ENCODE results near the gene LRRC45.

The LRRC45 gene

GRCh38 chr17:81993729-81994592, 29.1 kb upstream of the LRRC45 start:
- no peak for DNase-seq (ENCODE audit: low read depth in 2 of 2)

DNA sequence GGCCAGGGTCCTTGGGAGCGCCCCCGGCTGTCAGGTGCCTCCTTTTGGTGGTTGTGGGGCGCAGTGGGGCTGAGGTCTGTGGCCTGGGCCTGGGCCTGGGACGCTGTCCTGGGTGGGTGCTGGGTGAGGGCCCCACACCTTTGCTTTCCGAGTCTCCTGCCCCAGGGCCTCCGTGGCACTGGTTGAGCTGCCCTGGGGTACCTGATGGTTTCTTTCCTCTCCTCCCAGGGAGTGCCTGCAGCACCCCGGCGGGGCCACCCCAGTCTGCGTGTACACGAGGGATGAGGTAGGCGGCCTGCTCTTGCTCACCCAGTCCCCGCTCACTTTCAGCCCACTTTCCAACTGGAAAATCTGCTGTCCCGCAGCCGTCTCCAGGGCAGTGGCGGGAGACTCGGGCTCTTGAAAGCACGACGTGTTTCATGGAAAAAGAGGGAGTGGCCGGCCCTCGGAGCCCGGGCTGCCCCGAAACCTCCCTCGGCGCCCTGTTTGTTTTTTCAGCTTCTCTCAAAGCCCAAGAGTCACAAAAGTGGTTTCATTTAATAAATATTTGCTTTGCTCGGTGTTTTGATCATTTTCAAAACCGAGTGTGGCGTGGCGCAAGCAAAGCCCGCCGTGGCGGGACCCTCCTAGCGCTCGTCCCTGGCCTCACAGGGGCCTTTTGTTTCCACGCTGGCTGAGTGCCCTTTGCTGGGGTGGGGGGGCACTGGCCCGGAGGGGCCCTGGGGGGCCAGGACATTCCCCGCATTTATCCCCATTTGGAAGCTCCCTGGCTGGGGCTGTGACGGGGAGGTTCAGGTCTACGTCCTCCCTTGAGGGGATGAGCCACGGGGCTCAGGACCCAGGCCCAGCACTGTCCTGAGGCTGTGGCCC, 28.3 kb upstream of the LRRC45 start:
- DNase-seq (ENCODE audit: low read depth in 2 of 2): no peak

GRCh38 chr17:81995463-81996231, 27.5 kb upstream of the LRRC45 start:
- DNase-seq (ENCODE audit: low read depth in 2 of 2): no peak

- DNase-seq (ENCODE audit: low read depth in 2 of 2): no peak
Measured at GRCh38 chr17:81996232-81996756, 26.8 kb upstream of the LRRC45 start.

DNA sequence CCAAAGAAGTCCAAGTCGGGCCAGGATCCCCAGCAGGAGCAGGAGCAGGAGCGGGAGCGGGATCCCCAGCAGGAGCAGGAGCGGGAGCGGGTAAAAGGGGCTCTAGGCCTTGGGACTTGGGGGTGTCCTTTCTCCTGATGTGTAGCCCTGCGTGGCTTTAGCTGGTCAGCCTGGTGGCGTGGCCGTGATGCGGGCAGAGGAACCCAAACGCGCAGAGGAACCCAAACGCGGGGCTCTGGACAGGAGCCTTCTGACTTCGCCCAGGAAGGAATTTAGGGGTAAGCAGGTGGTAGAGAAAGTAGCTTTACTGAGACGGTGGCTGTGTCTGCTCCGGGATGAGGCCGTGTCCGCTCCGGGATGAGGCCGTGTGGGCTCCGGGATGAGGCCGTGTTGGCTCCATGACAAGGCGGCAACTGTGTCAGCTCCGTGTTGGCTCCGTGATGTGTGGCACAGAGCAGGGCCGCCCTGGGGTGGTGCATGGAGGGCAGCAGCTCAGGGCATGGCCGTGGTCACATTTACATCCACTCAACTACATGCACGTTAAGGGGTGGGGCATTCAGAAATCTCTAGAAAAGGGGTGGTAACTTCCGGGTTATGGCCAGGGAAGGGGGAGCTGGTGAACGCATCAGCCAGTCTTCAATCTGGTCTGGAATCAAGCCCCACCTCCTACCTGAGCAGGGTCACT, 26.2 kb upstream of the LRRC45 start:
- DNase-seq (ENCODE audit: low read depth in 2 of 2): no peak

DNA sequence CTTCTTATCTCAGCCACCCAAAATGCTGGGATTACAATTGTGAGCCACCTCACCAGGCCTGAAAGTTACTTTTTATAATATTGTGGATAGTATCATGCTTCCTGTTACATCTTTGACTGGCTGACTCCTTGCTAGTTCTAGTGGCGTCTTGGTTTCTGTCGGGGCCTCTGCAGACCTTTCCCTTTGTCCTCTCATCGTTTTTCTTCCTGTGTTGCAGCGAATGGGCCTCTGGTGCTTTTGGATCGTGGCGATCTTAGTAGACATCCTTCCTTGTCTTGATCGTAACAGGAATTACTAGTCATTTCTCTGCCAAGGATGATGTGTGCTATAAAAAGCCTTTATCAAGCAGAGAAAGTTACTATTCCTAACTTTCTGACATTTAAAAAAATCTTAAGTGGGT, 24.9 kb upstream of the LRRC45 start:
- no peak for DNase-seq (ENCODE audit: low read depth in 2 of 2)

DNA sequence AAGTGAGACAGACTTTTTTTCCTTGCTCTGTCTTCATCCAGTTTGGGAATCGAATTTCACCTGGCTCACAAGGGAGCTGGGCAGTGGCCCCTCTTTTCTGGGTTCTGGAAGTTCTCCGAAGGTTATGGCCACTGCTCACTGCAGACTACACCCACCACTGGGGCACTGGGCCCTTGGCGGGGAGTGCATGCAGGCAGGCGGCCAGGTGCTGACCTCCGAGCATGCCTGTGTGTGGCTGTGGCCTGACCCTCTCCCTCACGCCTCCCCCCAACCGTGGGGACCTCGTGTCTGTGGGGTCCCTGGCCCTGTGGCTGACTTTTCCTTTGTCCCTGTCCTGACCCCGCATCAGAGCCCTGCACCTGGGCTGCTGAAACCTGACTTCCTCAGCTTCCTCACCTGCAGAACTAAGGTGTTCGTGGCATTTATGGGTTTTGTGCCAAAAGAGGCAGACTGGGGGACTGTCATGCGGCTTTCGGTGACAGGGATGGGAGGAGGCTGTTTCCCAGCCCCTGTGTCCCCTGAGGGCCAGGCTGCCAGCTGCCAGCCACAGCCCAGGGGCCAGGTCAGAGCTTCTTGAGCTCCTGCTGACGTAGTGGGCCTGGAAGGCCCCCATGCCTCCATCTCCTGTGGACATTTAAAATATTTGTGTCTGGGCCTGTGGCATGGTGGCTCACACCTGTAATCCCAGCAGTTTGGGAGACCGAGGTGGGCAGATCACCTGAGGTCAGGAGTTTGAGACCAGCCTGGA, 24.2 kb upstream of the LRRC45 start:
- DNase-seq (ENCODE audit: low read depth in 2 of 2): no peak

DNA sequence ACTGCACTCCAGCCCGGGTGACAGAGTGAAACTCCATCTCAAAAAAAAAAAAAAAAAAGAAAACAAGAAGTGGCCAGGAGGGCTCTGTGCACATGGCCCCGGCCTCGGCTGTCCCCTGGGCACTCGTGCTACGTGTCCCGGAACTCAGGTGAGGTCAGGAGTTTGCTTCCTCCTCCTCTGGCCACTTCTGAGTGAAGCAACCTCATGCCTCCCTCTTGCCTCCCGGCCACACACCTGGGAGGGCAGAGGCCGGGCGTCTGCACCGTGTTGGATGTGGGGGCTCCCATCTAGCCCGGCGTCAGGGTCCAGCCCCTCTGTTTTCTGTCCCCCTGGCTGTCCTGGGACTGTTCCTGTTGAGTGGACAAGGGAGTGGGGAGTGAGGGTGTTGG, 23.5 kb upstream of the LRRC45 start:
- DNase-seq (ENCODE audit: low read depth in 2 of 2): no peak

DNA sequence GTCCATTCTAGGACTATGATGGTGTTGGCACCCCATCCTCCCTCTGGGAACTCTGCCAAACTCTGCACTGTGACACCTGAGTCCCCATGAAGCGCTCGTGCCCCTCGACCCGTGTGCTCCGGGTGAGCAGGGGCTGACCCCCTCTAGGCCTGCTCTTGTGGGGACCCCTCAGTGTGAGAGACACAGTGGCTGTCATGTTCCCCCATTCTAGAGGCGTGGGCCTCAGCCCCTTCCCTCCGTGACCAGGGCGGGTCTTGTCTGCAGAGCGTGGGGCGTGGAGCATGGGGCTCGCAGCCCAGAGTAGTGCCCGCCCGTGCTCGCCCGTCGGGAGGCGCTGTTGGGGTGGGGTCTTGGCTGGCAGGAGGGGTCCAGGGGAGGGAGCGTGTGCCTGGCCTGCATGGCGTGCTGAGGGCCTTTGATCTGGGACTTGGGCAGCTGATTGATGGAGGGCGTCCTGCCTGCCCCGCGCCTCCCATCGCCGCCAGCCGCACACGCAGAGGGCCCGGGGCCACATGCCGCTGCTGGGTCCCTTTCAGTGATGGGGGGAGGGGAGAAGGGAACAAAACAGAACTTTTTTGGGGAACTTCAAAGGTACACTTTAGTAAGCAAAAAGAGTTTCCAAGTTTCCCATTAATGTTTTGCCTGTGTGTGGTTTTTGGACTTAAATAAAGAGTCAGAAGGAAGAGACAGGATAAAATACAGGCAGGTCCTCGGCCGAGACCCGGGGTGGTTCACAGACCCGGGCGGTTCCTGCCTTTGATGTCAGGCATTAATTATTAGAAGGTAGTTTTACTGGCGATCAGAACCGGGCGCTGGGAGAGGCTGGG, 22.9 kb upstream of the LRRC45 start:
- no peak for DNase-seq (ENCODE audit: low read depth in 2 of 2)

- no peak for DNase-seq (ENCODE audit: low read depth in 2 of 2)
Measured at GRCh38 chr17:82000803-82001570, 22.1 kb upstream of the LRRC45 start.

- no peak for DNase-seq (ENCODE audit: low read depth in 2 of 2)
Measured at GRCh38 chr17:82001571-82002056, 21.5 kb upstream of the LRRC45 start.

- no peak for DNase-seq (ENCODE audit: low read depth in 2 of 2)
Measured at GRCh38 chr17:82003411-82004381, 19.4 kb upstream of the LRRC45 start.

DNA sequence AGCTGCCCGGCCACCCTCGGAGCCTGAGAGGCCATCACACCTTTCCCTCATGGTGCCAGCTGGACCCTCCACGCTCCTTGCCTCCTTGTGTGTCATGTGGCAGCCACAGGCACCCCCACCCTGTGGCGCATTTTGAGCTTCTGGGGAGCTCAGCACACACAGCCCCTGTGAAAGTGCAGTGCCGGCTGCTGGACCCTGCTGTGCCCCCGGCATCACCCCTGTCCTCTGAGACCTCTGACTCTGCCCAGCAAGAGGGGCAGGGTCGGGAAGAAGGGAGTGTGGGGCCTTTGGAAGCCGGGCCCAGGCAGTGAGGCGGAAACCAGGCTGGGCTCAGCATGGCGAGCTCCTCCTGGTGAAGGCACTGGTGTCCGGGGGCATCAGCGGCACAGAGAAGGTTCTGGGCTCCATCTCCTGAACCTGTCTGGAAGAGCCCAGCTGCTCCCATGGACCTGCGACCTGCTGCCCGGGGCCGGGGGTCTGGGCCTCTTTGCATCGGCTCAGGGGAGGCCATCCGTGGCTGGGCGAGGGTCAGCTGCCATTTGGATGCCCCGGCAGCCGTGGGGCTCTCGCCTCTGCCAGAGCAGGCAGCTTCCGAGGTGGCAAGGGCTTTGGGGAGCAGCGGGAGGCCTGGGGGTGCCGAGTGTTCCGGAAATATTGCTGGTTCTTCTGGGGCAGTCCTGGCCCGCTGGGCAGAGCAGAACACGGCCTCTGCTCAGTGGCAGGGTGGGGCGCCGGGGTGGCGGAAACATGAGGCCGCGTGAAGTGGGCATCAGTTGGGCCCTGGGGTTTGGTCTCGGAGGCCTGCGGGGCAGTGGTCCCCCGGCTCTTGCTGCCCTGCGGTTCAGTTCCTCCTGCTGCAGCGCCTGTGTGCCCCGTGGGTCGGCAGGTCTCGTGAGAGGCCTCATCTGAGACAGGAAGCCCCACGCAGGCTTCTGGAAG, 18.3 kb upstream of the LRRC45 start:
- no peak for DNase-seq (ENCODE audit: low read depth in 2 of 2)

DNA sequence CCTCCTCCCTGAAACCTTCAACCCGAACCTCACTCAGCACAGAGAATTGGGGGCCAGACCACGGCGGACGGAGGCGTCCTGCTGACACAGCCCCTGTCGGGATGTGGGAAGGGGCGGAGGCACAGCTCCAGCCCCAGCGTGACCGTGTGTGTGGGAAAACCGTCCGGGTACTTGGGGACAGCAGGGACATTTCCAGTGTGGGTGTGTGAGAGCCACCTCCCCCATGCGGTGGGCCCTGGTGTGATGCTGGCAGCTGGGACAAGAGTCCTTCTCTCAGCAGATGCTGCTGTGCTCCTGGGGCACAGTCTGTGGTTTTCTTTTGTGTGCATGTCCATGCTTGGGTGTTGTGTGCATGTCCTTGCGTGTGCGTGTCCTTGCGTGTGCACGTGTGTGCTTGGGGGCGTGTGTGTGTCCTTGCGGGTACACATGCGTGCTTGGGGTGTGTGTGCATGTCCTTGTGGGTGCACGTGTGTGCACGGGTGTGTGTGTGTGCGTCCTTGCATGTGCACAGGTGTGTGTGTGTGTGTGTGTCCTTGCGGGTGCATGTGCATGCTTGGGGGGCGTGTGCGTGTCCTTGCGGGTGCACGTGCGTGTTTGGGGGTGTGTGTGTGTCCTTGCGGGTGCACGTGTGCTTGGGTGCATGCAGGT, 17.3 kb upstream of the LRRC45 start:
- no peak for DNase-seq (ENCODE audit: low read depth in 2 of 2)

DNA sequence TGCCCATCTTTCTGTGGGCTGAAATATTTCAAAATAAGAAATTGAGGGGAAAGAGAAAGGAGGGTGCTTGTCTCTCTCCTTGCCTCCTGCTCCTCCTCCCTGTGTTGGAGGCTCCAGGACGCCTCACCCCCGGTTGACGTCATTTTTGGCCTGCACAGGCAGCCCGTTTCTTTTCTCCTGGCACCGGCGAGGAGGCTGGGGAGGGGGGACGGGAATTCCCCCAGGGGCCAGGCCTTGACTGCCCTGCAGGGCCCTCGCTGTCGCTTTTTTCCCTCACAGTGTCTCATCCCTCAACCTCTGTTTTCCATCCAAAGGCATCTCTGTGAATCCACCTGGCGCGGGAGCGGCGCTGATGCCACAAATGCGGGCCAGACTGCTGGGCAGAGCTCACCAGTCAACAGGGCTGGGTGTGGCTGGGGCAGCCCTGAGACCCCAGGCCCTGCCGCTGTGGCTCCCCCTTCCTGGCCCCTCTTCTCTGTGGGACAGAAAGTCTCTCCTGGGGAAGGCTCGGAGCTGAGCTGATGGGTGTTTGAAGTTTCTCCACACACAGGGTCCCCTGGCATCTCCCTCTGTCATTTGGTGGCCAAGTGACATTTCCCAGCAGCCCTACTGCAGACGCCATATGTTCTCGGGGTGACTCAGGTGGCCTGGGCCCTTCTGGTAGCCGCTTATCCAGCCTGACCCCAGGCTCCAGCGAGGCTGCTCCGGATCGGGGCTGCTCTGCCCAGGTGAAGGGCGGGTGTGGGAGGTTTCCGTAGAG, 16.5 kb upstream of the LRRC45 start:
- no peak for DNase-seq (ENCODE audit: low read depth in 2 of 2)

All from stimulated activated CD8-positive, alpha-beta memory T cell treated with anti-CD3 and anti-CD28 coated beads, Interleukin-7, amount 100 ng/mL, for 4 hours (primary cell).